HCT116 (cell line): Measurements from ENCODE around the gene MIA. TPM values are rescaled to one million over a fixed set of nuclear protein-coding genes. Genes with fewer than 3 reads are reported as not detected.

Experiments used
- ATAC-seq: fragments of 200-7000 bp; cut with Tn5 transposase; 2 replicates; pipeline ENCODE4 v1.9.1; 2020; ENCODE audit warnings: mild to moderate bottlenecking, moderate library complexity
- BruUV-seq: library from RNA; stranded (reverse); fragments of 400-500 nt; replicated peaks from 2 replicates; lab custom pipeline; 2021; lab: Mats Ljungman, UMichigan
- CTCF ChIA-PET: fragments of 300-600 bp; sonication (Branson Sonifier 250); formaldehyde crosslinking; loops from one replicate; lab custom pipeline; 2021; ENCODE audit warnings: antibody characterized with exemption; lab: Charles Lee
- POLR2A ChIA-PET: fragments of 300-600, 350-600 bp; sonication (Branson Sonifier 250); formaldehyde crosslinking; loops from one replicate; lab custom pipeline; 2021; ENCODE audit warnings: antibody characterized with exemption; lab: Charles Lee
- RAD21 ChIA-PET, 2 experiments: fragments of 300-600 bp; sonication (Branson Sonifier 250); formaldehyde crosslinking; loops; one replicate each; lab custom pipeline; 2023; ENCODE audit warnings: low total read pairs in 2 of 2; ENCODE audit not compliant: uncharacterized antibody in 2 of 2, unreplicated experiment in 2 of 2, low non-redundant PET in 1 of 2; lab: Charles Lee
- DNase-seq: peaks from one replicate; pipeline ENCODE4 v3.0.0-alpha.2; 2010; ENCODE audit warnings: low read depth, low spot score
- H2AFZ ChIP-seq: fragments of 200-600 bp; shearing (Covaris generic), sonication (generic); 2 replicates; pipeline ENCODE4 v1.6.1; 2017; ENCODE audit warnings: low read depth, mixed run types, mixed read lengths, antibody characterized with exemption, low read length; ENCODE audit not compliant: poor library complexity, severe bottlenecking
- H3K27ac ChIP-seq: 2 replicates; pipeline ENCODE4 v1.5.1; 2012; ENCODE audit warnings: low read depth, low read length
- H3K27me3 ChIP-seq: fragments of 200-600 bp; sonication (generic); 2 replicates; pipeline ENCODE4 v1.6.1; 2016; ENCODE audit warnings: mixed run types, low read length, mixed read lengths; ENCODE audit not compliant: insufficient read depth
- H3K36me3 ChIP-seq, 2 experiments: fragments of 200-500 bp in 1 of 2; fragments of 200-600 bp in 1 of 2; sonication (Bioruptor generic) in 1 of 2; sonication (generic) in 1 of 2; 2 replicates each; pipeline versions ENCODE4 v1.5.1 to v1.6.1; 2014 to 2016; ENCODE audit warnings: low read length in 2 of 2, inconsistent platforms in 1 of 2, mixed read lengths in 1 of 2, mixed run types in 1 of 2; ENCODE audit not compliant: insufficient read depth in 2 of 2, control insufficient read depth in 1 of 2
- H3K4me1 ChIP-seq, 2 experiments: fragments of 200-600 bp in 1 of 2; sonication (generic) in 1 of 2; 2 replicates each; pipeline versions ENCODE4 v1.5.1 to v1.6.1; 2012 to 2017; ENCODE audit warnings: low read length in 2 of 2, inconsistent platforms in 1 of 2, mild to moderate bottlenecking in 1 of 2, mixed read lengths in 1 of 2, mixed run types in 1 of 2, moderate library complexity in 1 of 2; ENCODE audit not compliant: insufficient read depth in 2 of 2, control insufficient read depth in 1 of 2
- H3K4me2 ChIP-seq: fragments of 200-600 bp; sonication (generic); 2 replicates; pipeline ENCODE4 v1.6.1; 2017; ENCODE audit warnings: mixed run types, low read length, mixed read lengths
- H3K4me3 ChIP-seq, 2 experiments: fragments of 200-600 bp in 1 of 2; sonication (generic) in 1 of 2; replicated peaks in 1 of 2; 2 replicates each; pipeline ENCODE4 v1.5.1; 2011 to 2016; ENCODE audit warnings: low read length in 2 of 2, control low read depth in 1 of 2, low read depth in 1 of 2, mild to moderate bottlenecking in 1 of 2, mixed read lengths in 1 of 2, mixed run types in 1 of 2
- H3K79me2 ChIP-seq: fragments of 200-600 bp; sonication (generic); 2 replicates; pipeline ENCODE4 v1.6.1; 2017; ENCODE audit warnings: mild to moderate bottlenecking, mixed run types, low read length, moderate library complexity, mixed read lengths; ENCODE audit not compliant: insufficient read depth
- H3K9ac ChIP-seq: fragments of 200-600 bp; sonication (generic); 2 replicates; pipeline ENCODE4 v1.6.1; 2016; ENCODE audit warnings: low read length, mixed read lengths
- H3K9me2 ChIP-seq: fragments of 200-600 bp; sonication (generic), shearing (Covaris generic); 2 replicates; pipeline ENCODE4 v1.6.1; 2017; ENCODE audit warnings: mixed run types, mild to moderate bottlenecking, moderate library complexity; ENCODE audit not compliant: insufficient read depth
- H3K9me3 ChIP-seq, 2 experiments: fragments of 200-500 bp in 1 of 2; fragments of 200-600 bp in 1 of 2; sonication (Bioruptor generic) in 1 of 2; sonication (generic) in 1 of 2; 2 replicates each; pipeline ENCODE4 v1.6.1; 2014 to 2017; ENCODE audit warnings: low read length in 2 of 2, mixed read lengths in 2 of 2, inconsistent platforms in 1 of 2, low read depth in 1 of 2, mild to moderate bottlenecking in 1 of 2, mixed run types in 1 of 2, moderate library complexity in 1 of 2; ENCODE audit not compliant: control insufficient read depth in 1 of 2, insufficient read depth in 1 of 2
- H4K20me1 ChIP-seq: fragments of 200-600 bp; sonication (generic), shearing (Covaris generic); 2 replicates; pipeline ENCODE4 v1.6.1; 2017; ENCODE audit warnings: mixed run types, mild to moderate bottlenecking, moderate library complexity; ENCODE audit not compliant: insufficient read depth
- ATF3 ChIP-seq: IDR thresholded peaks from 2 replicates; pipeline ENCODE4 v1.6.1; 2012
- CEBPB ChIP-seq: IDR thresholded peaks from 2 replicates; pipeline ENCODE4 v1.6.1; 2012; ENCODE audit warnings: low read depth
- EGR1 ChIP-seq: IDR thresholded peaks from 2 replicates; pipeline ENCODE4 v1.6.1; 2012; ENCODE audit warnings: low read depth
- ELF1 ChIP-seq: IDR thresholded peaks from 2 replicates; pipeline ENCODE4 v1.6.1; 2012; ENCODE audit warnings: low read depth, borderline replicate concordance
- POLR2A ChIP-seq: IDR thresholded peaks from 2 replicates; pipeline ENCODE4 v1.7.0; 2011; ENCODE audit warnings: borderline replicate concordance; ENCODE audit not compliant: insufficient read depth, insufficient read length; ENCODE audit errors: extremely low read depth
- REST ChIP-seq: IDR thresholded peaks from 2 replicates; pipeline ENCODE4 v1.6.1; 2012; ENCODE audit warnings: low read depth
- YY1 ChIP-seq: IDR thresholded peaks from 2 replicates; pipeline ENCODE4 v1.6.1; 2011; ENCODE audit warnings: low read length, low read depth, moderate library complexity, mild to moderate bottlenecking; ENCODE audit not compliant: insufficient replicate concordance; ENCODE audit errors: extremely low read depth
- ZBTB33 ChIP-seq: IDR thresholded peaks from 2 replicates; pipeline ENCODE4 v1.6.1; 2011; ENCODE audit warnings: mild to moderate bottlenecking, low read length, moderate library complexity; ENCODE audit not compliant: insufficient replicate concordance; ENCODE audit errors: extremely low read depth
- ZFX ChIP-seq: fragments of 450-650 bp; IDR thresholded peaks from 2 replicates; pipeline ENCODE4 v1.6.1; 2017
- intact Hi-C: fragments of 100-400 bp; cut with micrococcal nuclease; formaldehyde crosslinking; loops from 2 replicates; pipeline ENCODE4 v1.10.0; 2022
- total RNA-seq: library from RNA; stranded (reverse); gene quantifications from one replicate; pipeline ENCODE4 v1.2.1, GENCODE V29; 2021; ENCODE audit not compliant: unreplicated experiment

Gene MIA
- total RNA-seq, 1 experiment from 2014 or later: 1.4 TPM

- Histone ChIP-seq H3K4me3 (no peak overlapping the region), H3K9me3 (no peaks in the 10 kb centered on the region), H3K27ac (no peak overlapping the region), H3K4me1 (peaks cover 5 to 12% of the 10 kb centered on the region in 2 experiments; a peak in 3 of 4 replicates), H3K79me2 (no peaks in the 10 kb centered on the region), H3K9me2 (no peaks in the 10 kb centered on the region), H4K20me1 (no peaks in the 10 kb centered on the region), H3K36me3 (peaks cover 5 to 9% of the 10 kb centered on the region in 2 experiments; a peak in 3 of 4 replicates), H3K27me3 (no peaks in the 10 kb centered on the region), H3K9ac (no peak overlapping the region), H3K4me2 (no peak overlapping the region), H2AFZ (no peak overlapping the region)
- intact Hi-C loops: no loop called here
- RAD21 ChIA-PET: no interaction called here
- POLR2A ChIA-PET: no interaction called here
- TF ChIP-seq REST: no peak
- TF ChIP-seq POLR2A: no peak
- no peak for TF ChIP-seq ZFX
- TF ChIP-seq ATF3: no peak
- no peak for TF ChIP-seq YY1
- TF ChIP-seq ZBTB33: no peak
- TF ChIP-seq CEBPB: no peak
- TF ChIP-seq EGR1: no peak
- TF ChIP-seq ELF1: no peak
- no peak for ATAC-seq
- BruUV-seq: no TSS peak
- CTCF ChIA-PET: no interaction called here
- no peak for DNase-seq
Observed at GRCh38 chr19:40739030-40739839, 36.1 kb upstream of the MIA start.
